Endothelial cell of umbilical vein (primary cell): ENCODE data around the gene FAM161B. TPM values are rescaled to one million over a fixed set of nuclear protein-coding genes. Genes with fewer than 3 reads are reported as not detected.

ENCODE experiments used
- BruUV-seq: library from RNA; stranded (reverse); fragments of 400-500 nt; replicated peaks from 2 replicates; lab custom pipeline; 2021; lab: Mats Ljungman, UMichigan
- CTCF ChIA-PET: fragments of 300-600, 350-600 bp; sonication (Branson Sonifier 250); formaldehyde crosslinking; loops from one replicate; lab custom pipeline; 2021; ENCODE audit warnings: antibody characterized with exemption, inconsistent platforms; lab: Charles Lee
- POLR2A ChIA-PET: fragments of 300-600, 350-600 bp; sonication (Branson Sonifier 250); formaldehyde crosslinking; loops from one replicate; lab custom pipeline; 2021; ENCODE audit warnings: antibody characterized with exemption, inconsistent platforms; lab: Charles Lee
- DNase-seq: peaks from one replicate; pipeline ENCODE4 v3.0.0-alpha.2; 2011; ENCODE audit warnings: low read depth, low spot score
- FAIRE-seq: peaks from 2 replicates; lab custom pipeline; 2011; peaks lifted over from hg19 to GRCh38; lab: Jason Lieb, UNC
- H2AFZ ChIP-seq: 2 replicates; pipeline ENCODE4 v1.6.0; 2012; ENCODE audit warnings: low read depth, low read length, control low read depth, inconsistent platforms
- H3K27ac ChIP-seq: 2 replicates; pipeline ENCODE4 v1.5.1; 2011; ENCODE audit warnings: low read depth, mild to moderate bottlenecking, control low read depth, low read length, moderate library complexity; ENCODE audit not compliant: insufficient read depth
- H3K27me3 ChIP-seq, 2 experiments: 2 replicates each; pipeline versions ENCODE4 v1.6.0 to v1.6.1; 2011; ENCODE audit warnings: low read length in 2 of 2, mixed read lengths in 1 of 2; ENCODE audit not compliant: control insufficient read depth in 2 of 2, insufficient read depth in 2 of 2
- H3K36me3 ChIP-seq, 2 experiments: 2 replicates in 1 of 2; 3 replicates in 1 of 2; pipeline ENCODE4 v1.5.1; 2011; ENCODE audit warnings: low read length in 2 of 2, mild to moderate bottlenecking in 1 of 2, moderate library complexity in 1 of 2; ENCODE audit not compliant: control insufficient read depth in 2 of 2, insufficient read depth in 2 of 2; ENCODE audit errors: extremely low read depth in 1 of 2
- H3K4me1 ChIP-seq: 3 replicates; pipeline ENCODE4 v1.5.1; 2011; ENCODE audit warnings: mild to moderate bottlenecking, low read length; ENCODE audit not compliant: control insufficient read depth, insufficient read depth; ENCODE audit errors: extremely low read depth
- H3K4me2 ChIP-seq: 2 replicates; pipeline ENCODE4 v1.6.1; 2011; ENCODE audit warnings: low read length, control low read depth, mixed read lengths; ENCODE audit not compliant: insufficient read depth
- H3K4me3 ChIP-seq, 3 experiments: fragments of 200-600 bp in 1 of 3; sonication (generic), shearing (Covaris generic) in 1 of 3; replicated peaks in 1 of 3; 2 replicates each; pipeline ENCODE4 v1.5.1; 2011 to 2016; ENCODE audit warnings: control low read depth in 3 of 3, low read length in 3 of 3, mild to moderate bottlenecking in 2 of 3, inconsistent platforms in 1 of 3, low read depth in 1 of 3, moderate library complexity in 1 of 3; ENCODE audit not compliant: insufficient read depth in 1 of 3
- H3K79me2 ChIP-seq: 2 replicates; pipeline ENCODE4 v1.6.0; 2012; ENCODE audit warnings: low read length, inconsistent platforms; ENCODE audit not compliant: control insufficient read depth, insufficient read depth
- H3K9ac ChIP-seq: replicated peaks from 2 replicates; pipeline ENCODE3; 2011; ENCODE audit warnings: low read length, control low read depth; ENCODE audit not compliant: insufficient read depth; ENCODE audit errors: extremely low read depth
- H3K9me1 ChIP-seq: replicated peaks from 3 replicates; pipeline ENCODE4 v1.6.0; 2011; ENCODE audit warnings: mild to moderate bottlenecking, low read length; ENCODE audit not compliant: control insufficient read depth, insufficient read depth; ENCODE audit errors: extremely low read depth
- H3K9me3 ChIP-seq: replicated peaks from 2 replicates; pipeline ENCODE4 v1.5.1; 2012; ENCODE audit warnings: low read length, inconsistent platforms; ENCODE audit not compliant: control insufficient read depth, insufficient read depth
- H4K20me1 ChIP-seq: replicated peaks from 2 replicates; pipeline ENCODE3; 2011; ENCODE audit warnings: mild to moderate bottlenecking, low read length; ENCODE audit not compliant: control insufficient read depth, insufficient read depth; ENCODE audit errors: extremely low read depth
- EZH2 ChIP-seq: IDR thresholded peaks from 2 replicates; pipeline ENCODE4 v1.6.1; 2012; ENCODE audit warnings: borderline replicate concordance, low read depth, mild to moderate bottlenecking, moderate library complexity, low read length, inconsistent platforms; ENCODE audit not compliant: severe bottlenecking
- FOS ChIP-seq: IDR thresholded peaks from 2 replicates; pipeline ENCODE4 v1.6.1; 2011; ENCODE audit warnings: mild to moderate bottlenecking, low read length, moderate library complexity, borderline replicate concordance; ENCODE audit not compliant: insufficient read depth
- GATA2 ChIP-seq: IDR thresholded peaks from 2 replicates; pipeline ENCODE4 v1.7.0; 2011; ENCODE audit warnings: low read depth, mild to moderate bottlenecking, moderate library complexity, mixed read lengths, low read length; ENCODE audit not compliant: insufficient read length, insufficient read depth
- JUN ChIP-seq: IDR thresholded peaks from 2 replicates; pipeline ENCODE4 v1.6.1; 2011; ENCODE audit warnings: borderline replicate concordance, low read depth; ENCODE audit not compliant: insufficient read length, insufficient read depth
- MAX ChIP-seq: IDR thresholded peaks from 2 replicates; pipeline ENCODE4 v1.6.1; 2011; ENCODE audit not compliant: insufficient read depth, insufficient read length
- MYC ChIP-seq: IDR thresholded peaks from one replicate; pipeline ENCODE4 v1.6.1; 2011; ENCODE audit warnings: mild to moderate bottlenecking, low read depth, low read length
- POLR2A ChIP-seq: IDR thresholded peaks from 2 replicates; pipeline ENCODE4 v1.6.1; 2012; ENCODE audit warnings: low read depth, mild to moderate bottlenecking, control low read depth, low read length
- POLR2AphosphoS5 ChIP-seq: IDR thresholded peaks from 2 replicates; pipeline ENCODE4 v1.6.1; 2012; ENCODE audit warnings: low read depth, mild to moderate bottlenecking, control low read depth, low read length, moderate library complexity; ENCODE audit not compliant: insufficient read depth
- dilution Hi-C: fragments of 300-500 bp; cut with MboI; formaldehyde crosslinking; loops from one replicate; pipeline ENCODE4 v1.15.0; 2019; ENCODE audit warnings: low sequenced_read_pairs; ENCODE audit not compliant: extremely low pct_ligation_motif_present
- intact Hi-C: fragments of 100-400 bp; cut with micrococcal nuclease; formaldehyde crosslinking; loops from one replicate; pipeline ENCODE4 v1.10.0; 2022
- polyA plus RNA-seq, 4 experiments: library from polyadenylated mRNA; depleted of rRNA in 3 of 4; stranded (reverse) in 3 of 4; unstranded in 1 of 4; fragments of >200 nt; gene quantifications; 2 replicates each; pipeline versions ENCODE4 v1.2.1 to v1.2.3, GENCODE V29; 2011 to 2012; ENCODE audit warnings: missing spikeins in 1 of 4
- total RNA-seq: library from RNA; stranded (reverse); gene quantifications from 2 replicates; pipeline ENCODE4 v1.2.3, GENCODE V29; 2021
- TF ChIP-seq, protein P1 (sequence below), 2 donors: IDR thresholded peaks; 1 replicate in 1 of 2; 2 replicates in 1 of 2; pipeline ENCODE4 v1.5.1; 2011; ENCODE audit warnings: low read length in 2 of 2, mild to moderate bottlenecking in 2 of 2, moderate library complexity in 2 of 2, control low read depth in 1 of 2, inconsistent platforms in 1 of 2, low read depth in 1 of 2; ENCODE audit not compliant: insufficient read depth in 1 of 2; ENCODE audit errors: extremely low read depth in 1 of 2

The FAM161B gene
- total and polyA plus RNA-seq, 2 donors (not counting 3 experiments of a cell fraction or from before 2014, with no cell fraction given): 1.6 to 3.1 TPM

GRCh38 chr14:73988065-73988464, 38.2 kb upstream of the FAM161B start:
- dilution Hi-C loops: no loop called here
- no peak for FAIRE-seq
- Histone ChIP-seq H3K4me2 (no peak overlapping the region), H3K9me3 (no peaks in the 10 kb centered on the region), H3K4me3 (no peak overlapping the region), H3K36me3 (peaks cover 3% of the 10 kb centered on the region in 2 experiments), H3K9ac (no peak overlapping the region), H4K20me1 (no peaks in the 10 kb centered on the region), H3K9me1 (no peaks in the 10 kb centered on the region), H3K4me1 (no peaks in the 10 kb centered on the region), H2AFZ (no peak overlapping the region), H3K27me3 (no peaks in the 10 kb centered on the region), H3K79me2 (no peaks in the 10 kb centered on the region), H3K27ac (no peak overlapping the region)
- ChIA-PET POLR2A (no interaction called here), CTCF (no interaction called here)
- DNase-seq: no peak
- TF ChIP-seq GATA2 (no peak), MAX (no peak), POLR2A (no peak)
- intact Hi-C loops: no loop called here
- BruUV-seq: no TSS peak

GRCh38 chr14:73977896-73978295, 28.0 kb upstream of the FAM161B start:
- Histone ChIP-seq H3K9me3 (no peaks in the 10 kb centered on the region), H3K4me3 (no peak overlapping the region), H3K27ac (no peak overlapping the region), H3K27me3 (no peaks in the 10 kb centered on the region), H2AFZ (no peak overlapping the region), H3K9me1 (no peaks in the 10 kb centered on the region), H3K9ac (no peak overlapping the region), H3K36me3 (no peaks in the 10 kb centered on the region), H3K79me2 (no peaks in the 10 kb centered on the region), H3K4me1 (no peaks in the 10 kb centered on the region), H4K20me1 (no peaks in the 10 kb centered on the region), H3K4me2 (no peak overlapping the region)
- FAIRE-seq (no peak), DNase-seq (no peak)
- ChIA-PET CTCF (interaction anchor here (1.2 kb wide), 1 partner anchor 16 kb away, joined by 3 read pairs; no protein-coding TSS in a partner anchor), POLR2A (no interaction called here)
- TF ChIP-seq, protein P1, sequence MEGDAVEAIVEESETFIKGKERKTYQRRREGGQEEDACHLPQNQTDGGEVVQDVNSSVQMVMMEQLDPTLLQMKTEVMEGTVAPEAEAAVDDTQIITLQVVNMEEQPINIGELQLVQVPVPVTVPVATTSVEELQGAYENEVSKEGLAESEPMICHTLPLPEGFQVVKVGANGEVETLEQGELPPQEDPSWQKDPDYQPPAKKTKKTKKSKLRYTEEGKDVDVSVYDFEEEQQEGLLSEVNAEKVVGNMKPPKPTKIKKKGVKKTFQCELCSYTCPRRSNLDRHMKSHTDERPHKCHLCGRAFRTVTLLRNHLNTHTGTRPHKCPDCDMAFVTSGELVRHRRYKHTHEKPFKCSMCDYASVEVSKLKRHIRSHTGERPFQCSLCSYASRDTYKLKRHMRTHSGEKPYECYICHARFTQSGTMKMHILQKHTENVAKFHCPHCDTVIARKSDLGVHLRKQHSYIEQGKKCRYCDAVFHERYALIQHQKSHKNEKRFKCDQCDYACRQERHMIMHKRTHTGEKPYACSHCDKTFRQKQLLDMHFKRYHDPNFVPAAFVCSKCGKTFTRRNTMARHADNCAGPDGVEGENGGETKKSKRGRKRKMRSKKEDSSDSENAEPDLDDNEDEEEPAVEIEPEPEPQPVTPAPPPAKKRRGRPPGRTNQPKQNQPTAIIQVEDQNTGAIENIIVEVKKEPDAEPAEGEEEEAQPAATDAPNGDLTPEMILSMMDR (IDR thresholded peaks at IDR 0.05; ENCODE audit: extremely low read depth in 1 of 2, insufficient read depth in 1 of 2, low read depth in 1 of 2, low read length in 2 of 2): no peak
- TF ChIP-seq MAX: no peak
- no peak for TF ChIP-seq EZH2
- TF ChIP-seq JUN: no peak
- TF ChIP-seq FOS: no peak
- TF ChIP-seq GATA2: no peak
- no peak for TF ChIP-seq MYC
- no peak for TF ChIP-seq POLR2AphosphoS5
- TF ChIP-seq POLR2A: no peak
- intact Hi-C loops: no loop called here
- dilution Hi-C loops: no loop called here
- BruUV-seq: no TSS peak
